Pulmonary artery endothelial cell (primary cell): Measurements from ENCODE around the gene WNT3A. TPM values are rescaled to one million over a fixed set of nuclear protein-coding genes. Genes with fewer than 3 reads are reported as not detected.

Source experiments
- DNase-seq: peaks from one replicate; pipeline ENCODE4 v3.0.0-alpha.2; 2011; ENCODE audit warnings: low read depth, low spot score
- total RNA-seq: library from RNA; depleted of rRNA; stranded (reverse); fragments of >200 nt; gene quantifications from 2 replicates; pipeline ENCODE4 v1.2.3, GENCODE V29; 2014

Gene WNT3A
- total RNA-seq, 1 donor from 2014 or later = not detected

- DNase-seq = peak; percentile 52
Observed at GRCh38 chr1:227999056-227999930, 7.5 kb upstream of the WNT3A start.

GRCh38 chr1:228000416-228000815, 6.4 kb upstream of the WNT3A start:
- no peak for DNase-seq

GRCh38 chr1:228000836-228001563, 5.8 kb upstream of the WNT3A start:
- DNase-seq = no peak

GRCh38 chr1:228001738-228002535, 4.9 kb upstream of the WNT3A start:
- DNase-seq = no peak

GRCh38 chr1:228002792-228003191, 4.0 kb upstream of the WNT3A start:
- no peak for DNase-seq

GRCh38 chr1:228003461-228004330, 3.1 kb upstream of the WNT3A start:
- DNase-seq = no peak

GRCh38 chr1:228004331-228004855, 2.4 kb upstream of the WNT3A start:
- no peak for DNase-seq

GRCh38 chr1:228004856-228005462, 1.8 kb upstream of the WNT3A start:
- no peak for DNase-seq

GRCh38 chr1:228005511-228006033, 1.2 kb upstream of the WNT3A start:
- no peak for DNase-seq

GRCh38 chr1:228006034-228006785, 588 bp upstream of the WNT3A start:
- no peak for DNase-seq

- DNase-seq = no peak
Observed at GRCh38 chr1:228007049-228007800, 427 bp downstream of the WNT3A start.

GRCh38 chr1:228007801-228008341, 1.1 kb downstream of the WNT3A start:
- no peak for DNase-seq

- no peak for DNase-seq
Observed at GRCh38 chr1:228008391-228009115, 1.8 kb downstream of the WNT3A start.

- no peak for DNase-seq
Observed at GRCh38 chr1:228009116-228009827, 2.5 kb downstream of the WNT3A start.

- no peak for DNase-seq
Observed at GRCh38 chr1:228009828-228010775, 3.3 kb downstream of the WNT3A start.

- no peak for DNase-seq
Observed at GRCh38 chr1:228010921-228011320, 4.1 kb downstream of the WNT3A start.
